ENCODE measurements around the gene BTF3L4.

DNA sequence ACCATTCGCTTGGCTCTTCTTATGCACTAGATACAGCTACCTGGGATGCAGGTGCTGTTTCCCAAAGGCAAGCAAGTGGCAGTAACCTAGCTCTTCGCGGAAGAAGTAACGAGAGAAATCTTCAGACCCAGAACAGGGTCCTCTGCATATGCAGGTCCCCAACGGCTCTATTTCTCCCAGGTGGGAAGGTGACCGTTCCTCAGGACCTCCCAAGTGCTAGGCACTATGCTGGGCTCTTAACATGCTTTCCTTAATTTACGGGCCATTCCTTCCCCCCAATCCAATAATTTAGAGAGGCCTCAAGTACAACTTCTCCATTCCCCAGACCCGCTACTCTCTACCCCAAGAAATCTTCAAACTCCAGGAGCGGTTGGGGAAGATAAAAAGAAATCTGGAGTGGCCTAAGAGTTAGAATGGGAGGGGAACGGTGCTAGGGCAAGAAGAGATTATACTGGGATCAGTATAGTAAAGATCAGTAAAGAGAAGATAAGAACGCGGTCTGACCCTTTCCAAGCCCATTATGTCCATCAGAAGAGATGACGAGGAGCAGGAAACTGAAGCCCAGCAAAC lies 1.5 kb upstream of the BTF3L4 start:
- no peak for TF ChIP-seq CTCF (IDR thresholded peaks at IDR 0.05; ENCODE audit: insufficient read depth, low read depth, low read length)
- no peak for TF ChIP-seq EZH2 (IDR thresholded peaks at IDR 0.05; ENCODE audit: insufficient read depth, low read length)

All from astrocyte (in vitro differentiated cells and primary cell).